ENCODE results near the gene POGLUT3. TPM values are rescaled to one million over a fixed set of nuclear protein-coding genes. Genes with fewer than 3 reads are reported as not detected.

Gene POGLUT3
- total and polyA plus RNA-seq, 2 of the 8 experiments (the other 6 are each of a cell fraction or from before 2014, with no cell fraction given), result 4.7 to 17.4 TPM

DNA sequence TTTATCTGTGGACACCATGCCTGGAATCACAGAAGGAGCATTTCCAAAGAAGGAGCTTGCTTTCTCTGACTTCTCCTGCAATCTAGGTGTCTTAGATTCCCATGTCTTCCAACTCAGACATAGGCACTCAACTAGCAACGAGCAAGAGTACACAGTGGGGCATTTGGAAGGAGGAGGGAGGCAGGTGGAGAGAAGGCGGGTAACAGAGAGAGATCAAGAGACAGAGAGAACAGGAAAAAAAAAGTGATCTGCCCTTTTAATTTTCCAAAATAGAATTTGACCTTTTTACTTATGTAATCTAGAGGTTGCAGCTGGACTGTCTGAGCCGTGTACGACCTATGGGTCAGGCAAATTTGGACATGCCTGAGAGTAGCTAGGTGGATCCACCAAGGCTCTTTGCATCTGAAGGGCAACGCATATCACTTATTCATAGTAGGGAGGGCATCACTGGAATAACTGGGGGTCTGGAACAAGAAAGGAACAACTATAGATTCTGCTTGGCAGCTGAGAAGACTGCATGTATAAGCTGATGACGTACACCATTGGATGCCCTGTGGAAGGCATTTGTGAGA lies 37.3 kb upstream of the POGLUT3 start:
- FAIRE-seq (no peak), DNase-seq (ENCODE audit: low read depth in 1 of 2, low spot score in 2 of 2) (peak in 1 of 2 experiments; percentile 13)
- peaks cover 0 to 1% (median 0%) of the 10 kb centered on the region in 4 experiments; a peak in 1 of 7 replicates for H3K27me3 ChIP-seq (replicated peaks in 1 of 4; ENCODE audit: control insufficient read depth in 3 of 4, extremely low read depth in 1 of 4, insufficient read depth in 3 of 4, low read length in 3 of 4)
- H2BK20ac ChIP-seq (ENCODE audit: low read length), result no peak overlapping the region
- TF ChIP-seq TAF7 (optimal IDR thresholded peaks at IDR 0.05; ENCODE audit: borderline replicate concordance, low read depth, low read length) (no peak), CEBPB (IDR thresholded peaks at IDR 0.05; ENCODE audit: low read depth, low read length) (no peak), RFX5 (IDR thresholded peaks at IDR 0.05; ENCODE audit: borderline replicate concordance, low read depth, low read length) (no peak), BACH1 (IDR thresholded peaks at IDR 0.05; ENCODE audit: low read length) (no peak), NANOG (IDR thresholded peaks at IDR 0.05; ENCODE audit: insufficient read depth, low read depth, low read length, poor library complexity, severe bottlenecking) (no peak), ASH2L (IDR thresholded peaks at IDR 0.05; ENCODE audit: low read length) (no peak), EZH2 (IDR thresholded peaks at IDR 0.05; ENCODE audit: low read depth, low read length, severe bottlenecking) (no peak)
- no peak overlapping the region for H3K9ac ChIP-seq (replicated peaks in 1 of 4; ENCODE audit: extremely low read depth in 1 of 4, low read depth in 3 of 4, low read length in 3 of 4)
- H3K36me3 ChIP-seq (ENCODE audit: control insufficient read depth in 2 of 4, insufficient read depth in 4 of 4, low read length in 3 of 4), result no peaks in the 10 kb centered on the region
- H3K4ac ChIP-seq (replicated peaks; ENCODE audit: insufficient read length, low read depth, low read length), result no peak overlapping the region
- POLR2A ChIA-PET (ENCODE audit: partially characterized antibody), result interaction anchor here (1.3 kb wide), 1 partner anchor 8 kb away, joined by 4 read pairs; no protein-coding TSS in a partner anchor
- H3K9me3 ChIP-seq (ENCODE audit: insufficient read depth in 2 of 2, low read depth in 1 of 2, low read length in 1 of 2), result no peaks in the 10 kb centered on the region
- no peaks in the 10 kb centered on the region for H3K79me2 ChIP-seq (ENCODE audit: control insufficient read depth in 1 of 2, insufficient read depth in 2 of 2, low read length in 2 of 2)
- H3K18ac ChIP-seq (ENCODE audit: extremely low read depth, low read length), result no peak overlapping the region
- no peaks in the 10 kb centered on the region for H3K4me1 ChIP-seq (replicated peaks in 1 of 4; ENCODE audit: control insufficient read depth in 3 of 4, insufficient read depth in 4 of 4, low read length in 3 of 4)
- H3K14ac ChIP-seq (ENCODE audit: insufficient read length), result no peak overlapping the region
- 83% methylated on average over 6 of the region's 6 CpGs; no CpG with 5 or more reads in 1 of the 2 experiments for WGBS, 2 experiments (ENCODE audit: extremely low coverage in 1 of 2, insufficient coverage in 1 of 2, insufficient read length in 1 of 2, insufficient replicate concordance in 2 of 2, low coverage in 1 of 2, low lambda C conversion rate in 2 of 2, missing lambda C conversion rate in 1 of 2)
- H4K5ac ChIP-seq (ENCODE audit: insufficient read length, low read depth, low read length), result no peak overlapping the region
- no peak overlapping the region for H3K23ac ChIP-seq (ENCODE audit: insufficient read length)
- CTCF ChIA-PET (ENCODE audit: partially characterized antibody), result interaction anchor here (0.9 kb wide), 1 partner anchor 9 kb away, joined by 4 read pairs; no protein-coding TSS in a partner anchor
- H3K27ac ChIP-seq (ENCODE audit: low read depth, low read length), result no peak overlapping the region
- H2AK5ac ChIP-seq (ENCODE audit: low read depth, low read length), result no peak overlapping the region
- H4K91ac ChIP-seq (replicated peaks; ENCODE audit: insufficient read length, low read length), result no peak overlapping the region
- no peak overlapping the region for H2AFZ ChIP-seq (ENCODE audit: low read length)
- H4K20me1 ChIP-seq (replicated peaks in 1 of 2; ENCODE audit: control insufficient read depth in 1 of 2, insufficient read depth in 2 of 2, low read length in 2 of 2), result no peaks in the 10 kb centered on the region
- no peak overlapping the region for H2BK5ac ChIP-seq (ENCODE audit: low read depth, low read length)
- no peak overlapping the region for H3K4me2 ChIP-seq (ENCODE audit: insufficient read depth in 1 of 2, low read depth in 2 of 2, low read length in 2 of 2)
- no peaks in the 10 kb centered on the region for H3K79me1 ChIP-seq (ENCODE audit: low read depth, low read length)
- H3K23me2 ChIP-seq (ENCODE audit: low read depth, low read length), result no peaks in the 10 kb centered on the region
- no peak overlapping the region for H2BK15ac ChIP-seq (ENCODE audit: low read length)
- no peak overlapping the region for H3K56ac ChIP-seq (replicated peaks; ENCODE audit: insufficient read length, low read depth, low read length)
- H4K8ac ChIP-seq (ENCODE audit: extremely low read depth, insufficient read depth, low read length), result no peak overlapping the region; the same call in 1 of the 2 replicates
- no peak overlapping the region for H2BK12ac ChIP-seq (ENCODE audit: low read depth, low read length)
- no peak overlapping the region for H3K4me3 ChIP-seq (ENCODE audit: extremely low read depth in 1 of 4, insufficient read depth in 2 of 4, low read depth in 3 of 4, low read length in 4 of 4)
- no peak overlapping the region for H2BK120ac ChIP-seq (replicated peaks; ENCODE audit: low read depth, low read length)
